Measurements from ENCODE around the gene LGALS3BP. TPM values are rescaled to one million over a fixed set of nuclear protein-coding genes. Genes with fewer than 3 reads are reported as not detected.
A peak's percentile ranks its signal among the peaks of the same experiment; 100 is the strongest.

The LGALS3BP gene
- total RNA-seq, 4 donors from 2014 or later: 191 to 392 (median 296) TPM

DNA sequence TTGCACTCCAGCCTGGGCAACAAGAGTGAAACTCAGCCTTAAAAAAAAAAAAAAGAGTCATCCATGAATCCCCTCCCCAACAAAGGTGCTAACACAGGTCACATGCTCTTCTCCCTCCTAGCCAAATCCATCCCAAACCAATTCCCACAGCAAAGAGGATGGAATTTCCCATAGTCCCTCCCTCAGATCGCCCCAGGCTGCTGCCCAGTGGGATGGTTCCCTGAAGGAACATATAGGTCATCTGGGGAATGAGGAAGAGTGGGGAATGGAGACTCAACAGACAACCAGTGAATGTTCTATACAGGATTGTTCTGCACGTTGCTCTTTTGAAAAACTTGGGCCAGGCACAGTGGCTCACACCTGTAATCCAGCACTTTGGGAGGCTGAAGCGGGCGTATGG is 18.2 kb downstream of the LGALS3BP start:
- Histone ChIP-seq H3K4me3 (no peak overlapping the region), H3K27me3 (no peaks in the 10 kb centered on the region), H3K27ac (peak overlapping the region in 1 of 4 donors; percentile 28), H3K36me3 (no peaks in the 10 kb centered on the region), H3K9me3 (no peaks in the 10 kb centered on the region), H3K4me1 (peaks cover 0 to 9% (median 0%) of the 10 kb centered on the region in 4 donors)
- TF ChIP-seq POLR2A (IDR thresholded peaks at IDR 0.05): no peak
- no peak for TF ChIP-seq EP300 (IDR thresholded peaks at IDR 0.05)
- TF ChIP-seq, protein P1, sequence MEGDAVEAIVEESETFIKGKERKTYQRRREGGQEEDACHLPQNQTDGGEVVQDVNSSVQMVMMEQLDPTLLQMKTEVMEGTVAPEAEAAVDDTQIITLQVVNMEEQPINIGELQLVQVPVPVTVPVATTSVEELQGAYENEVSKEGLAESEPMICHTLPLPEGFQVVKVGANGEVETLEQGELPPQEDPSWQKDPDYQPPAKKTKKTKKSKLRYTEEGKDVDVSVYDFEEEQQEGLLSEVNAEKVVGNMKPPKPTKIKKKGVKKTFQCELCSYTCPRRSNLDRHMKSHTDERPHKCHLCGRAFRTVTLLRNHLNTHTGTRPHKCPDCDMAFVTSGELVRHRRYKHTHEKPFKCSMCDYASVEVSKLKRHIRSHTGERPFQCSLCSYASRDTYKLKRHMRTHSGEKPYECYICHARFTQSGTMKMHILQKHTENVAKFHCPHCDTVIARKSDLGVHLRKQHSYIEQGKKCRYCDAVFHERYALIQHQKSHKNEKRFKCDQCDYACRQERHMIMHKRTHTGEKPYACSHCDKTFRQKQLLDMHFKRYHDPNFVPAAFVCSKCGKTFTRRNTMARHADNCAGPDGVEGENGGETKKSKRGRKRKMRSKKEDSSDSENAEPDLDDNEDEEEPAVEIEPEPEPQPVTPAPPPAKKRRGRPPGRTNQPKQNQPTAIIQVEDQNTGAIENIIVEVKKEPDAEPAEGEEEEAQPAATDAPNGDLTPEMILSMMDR (IDR thresholded peaks at IDR 0.05): no peak
- no peak for DNase-seq (ENCODE audit: low spot score in 2 of 2)
- WGBS, 2 donors: 76 to 88% methylated on average over 4 of the region's 4 CpGs

DNA sequence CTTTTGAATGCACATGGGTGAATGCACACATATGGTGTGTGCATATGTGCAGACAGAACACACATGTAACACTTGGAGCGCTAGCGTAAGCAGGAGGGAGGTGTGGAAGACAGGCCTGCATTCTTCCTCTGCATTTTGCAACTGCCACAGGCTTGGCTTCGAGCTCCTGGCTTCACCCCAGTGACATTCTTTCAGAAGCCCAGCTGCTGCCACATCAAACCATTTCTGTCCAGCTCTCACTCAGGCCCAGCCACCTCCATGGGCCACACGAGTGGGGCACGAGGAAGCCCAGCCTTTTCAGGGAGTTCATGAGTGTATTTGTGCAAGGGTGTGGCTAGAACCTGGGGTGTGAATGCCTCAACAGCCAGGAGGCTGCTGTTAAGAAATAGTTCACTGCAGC is 18.8 kb downstream of the LGALS3BP start:
- TF ChIP-seq EP300 (IDR thresholded peaks at IDR 0.05) (peak in 1 of 2 donors; percentile 47), POLR2A (IDR thresholded peaks at IDR 0.05) (no peak)
- Histone ChIP-seq H3K27me3 (no peaks in the 10 kb centered on the region), H3K4me1 (peaks cover 0 to 9% (median 0%) of the 10 kb centered on the region in 4 donors), H3K27ac (peak overlapping the region in 1 of 4 donors; percentile 28), H3K9me3 (no peaks in the 10 kb centered on the region), H3K36me3 (no peaks in the 10 kb centered on the region), H3K4me3 (no peak overlapping the region)
- WGBS, 2 donors: 41 to 60% methylated on average over 5 of the region's 5 CpGs
- no peak for DNase-seq (ENCODE audit: low spot score in 2 of 2)

DNA sequence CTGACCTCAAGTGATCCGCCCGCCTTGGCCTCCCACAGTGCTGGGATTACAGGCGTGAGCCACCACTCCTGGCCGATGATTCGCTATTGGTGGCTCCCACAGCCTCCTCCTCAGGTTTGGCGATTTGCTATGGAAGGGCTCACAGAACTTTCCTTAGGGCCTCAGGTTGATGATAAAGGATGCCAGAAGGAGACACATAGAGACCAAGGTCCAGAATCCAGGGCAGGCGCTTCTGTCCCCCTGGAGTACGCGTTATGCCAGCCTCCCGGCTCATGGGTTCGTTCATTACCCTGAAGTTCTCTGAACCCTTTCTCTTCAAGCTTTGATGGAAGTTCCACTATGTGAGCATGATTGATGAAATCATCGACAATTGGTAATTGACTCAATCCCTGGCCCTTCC is 19.9 kb downstream of the LGALS3BP start:
- TF ChIP-seq, protein P1 (IDR thresholded peaks at IDR 0.05): no peak
- TF ChIP-seq EP300 (IDR thresholded peaks at IDR 0.05): no peak
- TF ChIP-seq POLR2A (IDR thresholded peaks at IDR 0.05): no peak
- Histone ChIP-seq H3K27me3 (no peaks in the 10 kb centered on the region), H3K4me3 (no peak overlapping the region), H3K27ac (no peak overlapping the region), H3K4me1 (peaks cover 0 to 9% (median 0%) of the 10 kb centered on the region in 4 donors), H3K36me3 (no peaks in the 10 kb centered on the region), H3K9me3 (no peaks in the 10 kb centered on the region)
- no peak for DNase-seq (ENCODE audit: low spot score in 2 of 2)
- WGBS, 2 donors: 90 to 96% methylated on average over 12 of the region's 12 CpGs

DNA sequence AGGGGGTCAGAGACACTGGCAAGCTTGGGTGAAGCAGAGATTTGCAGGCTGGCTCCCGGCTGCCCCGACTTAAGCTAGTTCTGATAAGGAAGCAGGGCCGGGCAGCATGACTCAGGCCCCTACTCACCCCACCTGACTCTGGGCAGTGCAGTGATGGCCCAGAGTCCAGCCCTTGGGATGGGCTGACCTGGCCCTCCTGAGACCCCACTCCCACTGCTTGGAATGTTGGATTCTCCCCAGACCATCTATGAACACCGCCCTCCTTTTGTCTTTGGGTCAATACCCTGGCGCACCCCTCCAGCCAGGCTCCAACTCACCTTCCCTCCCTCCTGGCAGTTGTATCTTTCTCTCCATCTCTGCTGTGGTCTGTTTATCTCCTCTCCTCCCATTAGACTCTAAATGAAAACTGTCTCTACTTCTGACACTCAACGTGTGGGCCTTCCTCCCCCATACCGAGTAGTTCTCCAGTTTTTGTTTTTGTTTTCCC is 21.0 kb downstream of the LGALS3BP start:
- no peaks in the 10 kb centered on the region for H3K36me3 ChIP-seq
- DNase-seq (ENCODE audit: low spot score in 2 of 2): no peak
- H3K4me3 ChIP-seq: no peak overlapping the region
- WGBS, 2 donors: 74 to 81% methylated on average over 6 to 7 of the region's 7 CpGs
- peaks cover 0 to 15% (median 0%) of the 10 kb centered on the region in 4 donors for H3K4me1 ChIP-seq
- no peaks in the 10 kb centered on the region for H3K27me3 ChIP-seq
- peak overlapping the region in 2 of 4 donors; percentile 43 to 44 for H3K27ac ChIP-seq
- H3K9me3 ChIP-seq: no peaks in the 10 kb centered on the region
- no peak for TF ChIP-seq POLR2A (IDR thresholded peaks at IDR 0.05)
- TF ChIP-seq EP300 (IDR thresholded peaks at IDR 0.05): no peak
- TF ChIP-seq, protein P1 (IDR thresholded peaks at IDR 0.05): no peak

DNA sequence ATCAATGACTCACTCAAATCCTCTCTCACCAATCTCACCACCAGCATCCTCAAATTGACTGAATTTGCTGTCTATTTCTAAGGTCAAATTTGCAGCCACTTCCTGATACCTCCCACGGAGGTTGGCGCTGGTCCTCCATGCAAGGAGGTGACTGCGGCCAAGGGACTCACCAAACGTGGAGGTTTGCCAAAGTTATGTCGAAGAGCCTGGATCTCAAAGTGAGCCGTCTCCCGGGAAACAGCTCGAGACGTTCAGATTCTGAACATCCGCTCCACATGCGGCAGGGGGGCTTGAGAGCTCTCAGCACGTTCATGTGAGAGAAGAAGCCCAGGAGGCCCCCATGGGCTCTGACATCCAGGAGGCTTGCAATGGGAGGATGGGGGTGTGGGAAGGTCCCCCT is 22.6 kb downstream of the LGALS3BP start:
- DNase-seq (ENCODE audit: low spot score in 2 of 2): no peak
- 54 to 58% methylated on average over 12 of the region's 12 CpGs for WGBS, 2 donors

More for the DNA sequence above, 22.6 kb downstream of the LGALS3BP start:
- H3K9me3 ChIP-seq: no peaks in the 10 kb centered on the region
- TF ChIP-seq POLR2A (IDR thresholded peaks at IDR 0.05) (no peak), EP300 (IDR thresholded peaks at IDR 0.05) (no peak)
- TF ChIP-seq, protein P1 (IDR thresholded peaks at IDR 0.05): no peak
- H3K36me3 ChIP-seq: no peaks in the 10 kb centered on the region
- H3K4me3 ChIP-seq: no peak overlapping the region
- peaks cover 0 to 23% (median 0%) of the 10 kb centered on the region in 4 donors for H3K4me1 ChIP-seq
- H3K27ac ChIP-seq: no peak overlapping the region
- no peaks in the 10 kb centered on the region for H3K27me3 ChIP-seq

Data from tibial nerve (tissue), 4 donors.